HS-5 (cell line): ENCODE results near the gene PLEKHJ1.

ENCODE experiments used
- DNase-seq: peaks from one replicate; pipeline ENCODE4 v3.0.0-alpha.2; 2012; ENCODE audit warnings: low read depth

Gene PLEKHJ1

GRCh38 chr19:2249010-2249866, 13.1 kb upstream of the PLEKHJ1 start, which contains the start of gene AMH:
Gene AMH, plus strand, starts transcription at chr19:2249323. Its CDS starts 10 bp downstream, at chr19:2249333.
- DNase-seq: no peak

DNA sequence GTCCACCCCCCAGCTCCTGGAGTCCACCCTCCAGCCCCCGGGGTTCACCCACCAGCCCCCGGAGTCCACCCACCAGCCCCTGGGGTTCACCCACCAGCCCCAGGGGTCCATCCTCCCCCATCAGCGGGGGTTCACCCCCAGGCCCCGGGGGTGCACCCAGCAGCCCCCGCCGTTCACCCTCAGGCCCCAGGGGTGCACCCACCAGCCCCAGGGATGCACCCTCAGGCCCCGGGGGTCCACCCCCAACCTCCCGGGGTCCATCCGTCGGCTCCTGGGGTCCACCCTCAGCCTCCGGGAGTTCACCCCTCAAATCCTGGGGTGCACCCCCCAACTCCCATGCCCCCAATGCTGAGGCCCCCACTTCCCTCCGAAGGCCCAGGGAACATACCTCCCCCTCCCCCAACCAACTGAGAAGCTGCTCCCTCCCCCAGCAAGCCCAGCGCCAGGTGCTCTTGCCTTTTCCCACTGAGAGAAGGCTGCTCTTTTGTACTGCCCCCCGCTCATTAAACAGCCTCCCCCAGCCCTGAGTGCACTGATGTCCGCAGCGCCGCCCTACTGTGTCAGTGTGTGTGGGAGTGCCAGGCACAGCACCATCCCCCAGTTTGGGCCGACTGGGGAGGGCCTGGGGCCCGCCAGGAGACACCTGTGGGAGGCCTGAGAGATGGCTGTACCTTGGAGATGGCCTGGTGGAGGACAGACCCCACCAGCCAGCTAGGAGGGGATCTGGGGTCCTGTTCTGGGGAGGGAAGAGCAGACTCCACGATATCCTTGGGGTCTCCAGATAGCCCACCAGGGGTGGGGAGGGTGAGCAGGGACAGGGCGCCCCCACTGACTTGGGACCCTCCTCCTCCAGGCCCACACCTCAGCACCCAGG, 12.2 kb upstream of the PLEKHJ1 start:
- no peak for DNase-seq

- no peak for DNase-seq
These were observed 11.4 kb upstream of the PLEKHJ1 start for GRCh38 chr19:2247433-2248101.

- DNase-seq: no peak
These were observed 10.8 kb upstream of the PLEKHJ1 start for GRCh38 chr19:2246801-2247361.

DNA sequence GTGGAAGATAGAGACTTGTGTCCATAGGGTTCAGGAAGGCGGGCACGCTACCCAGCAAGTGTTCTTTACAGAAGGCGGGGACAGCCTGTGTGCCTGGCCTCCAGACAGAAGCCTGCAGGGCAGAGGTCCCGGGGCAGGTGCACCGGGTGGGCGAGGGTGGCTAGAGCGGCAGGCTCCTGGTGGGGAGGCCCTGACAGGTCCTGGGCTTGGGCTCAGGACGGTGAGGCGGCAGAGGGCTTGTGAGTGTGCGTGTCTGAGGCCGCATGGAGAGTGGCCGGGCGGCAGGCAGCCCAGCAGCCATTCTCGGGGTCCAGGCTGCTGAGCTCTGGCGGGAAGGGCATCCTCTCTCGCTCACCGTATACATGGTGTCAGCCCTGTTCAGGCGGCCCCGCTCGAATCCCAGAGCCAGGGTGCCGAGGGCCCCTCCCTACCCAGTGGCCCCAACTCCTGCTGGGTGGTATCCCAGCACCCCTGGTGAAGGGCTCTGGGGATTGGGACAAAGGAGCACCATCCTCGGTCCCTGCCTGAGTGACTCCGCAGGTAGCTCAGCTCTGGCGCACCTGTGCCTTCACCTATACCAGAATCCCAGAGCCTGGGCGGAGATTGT, 10.0 kb upstream of the PLEKHJ1 start:
- no peak for DNase-seq

GRCh38 chr19:2245273-2245672, 9.1 kb upstream of the PLEKHJ1 start:
- DNase-seq: no peak

DNA sequence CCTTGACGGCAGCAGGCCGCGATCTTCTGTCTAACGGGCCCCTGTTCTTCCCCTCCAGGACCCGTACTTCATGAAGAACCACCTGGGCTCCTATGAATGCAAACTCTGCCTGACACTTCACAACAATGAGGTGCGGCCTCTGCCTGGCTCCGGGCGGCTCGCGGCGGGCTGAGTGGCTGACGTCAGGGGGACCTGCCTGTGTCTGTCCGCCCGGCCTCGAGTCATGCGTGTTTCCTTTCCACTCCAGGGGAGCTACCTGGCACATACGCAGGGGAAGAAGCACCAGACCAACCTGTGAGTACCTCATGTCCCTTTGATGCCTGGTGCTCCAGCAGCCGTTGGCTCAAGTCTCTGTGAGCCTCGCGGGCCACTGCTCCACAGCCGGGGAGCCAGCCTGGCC, 8.4 kb upstream of the PLEKHJ1 start:
- no peak for DNase-seq

DNA sequence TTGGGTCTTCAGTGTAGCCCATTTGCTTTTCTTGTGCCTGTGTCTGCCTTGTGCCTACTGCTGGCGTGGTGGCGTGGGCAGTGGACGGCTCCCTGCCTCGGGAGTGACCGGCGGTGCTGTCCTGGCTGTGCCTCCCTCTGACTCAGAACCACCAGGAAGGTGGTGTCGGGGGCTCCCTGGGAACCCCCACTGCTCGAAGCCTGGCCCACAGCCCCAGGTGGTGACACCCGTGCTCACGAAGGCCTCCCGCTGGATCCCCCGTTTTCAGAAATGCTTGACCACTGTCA, 7.9 kb upstream of the PLEKHJ1 start:
- no peak for DNase-seq

GRCh38 chr19:2243274-2244124, 7.4 kb upstream of the PLEKHJ1 start:
- DNase-seq: no peak

DNA sequence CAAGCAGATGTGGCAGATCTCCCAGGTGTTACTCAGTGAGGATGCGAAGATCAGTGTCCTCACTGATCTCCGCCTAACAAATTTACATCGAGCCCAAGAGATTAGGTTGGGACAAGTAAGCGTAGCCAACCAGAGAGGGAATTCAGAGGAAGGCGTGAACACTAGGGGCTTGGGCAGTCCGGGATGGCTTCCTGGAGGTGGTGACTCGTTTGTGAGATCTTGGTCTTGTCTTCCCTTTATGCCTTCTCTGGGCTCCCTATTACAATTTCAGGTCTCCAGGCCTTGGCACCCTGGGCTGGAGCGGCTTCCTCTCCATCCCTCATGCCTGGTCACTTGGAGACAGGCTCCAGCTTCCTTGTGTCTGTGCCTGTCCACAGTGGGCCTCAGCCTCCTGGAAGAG, 6.7 kb upstream of the PLEKHJ1 start:
- no peak for DNase-seq

DNA sequence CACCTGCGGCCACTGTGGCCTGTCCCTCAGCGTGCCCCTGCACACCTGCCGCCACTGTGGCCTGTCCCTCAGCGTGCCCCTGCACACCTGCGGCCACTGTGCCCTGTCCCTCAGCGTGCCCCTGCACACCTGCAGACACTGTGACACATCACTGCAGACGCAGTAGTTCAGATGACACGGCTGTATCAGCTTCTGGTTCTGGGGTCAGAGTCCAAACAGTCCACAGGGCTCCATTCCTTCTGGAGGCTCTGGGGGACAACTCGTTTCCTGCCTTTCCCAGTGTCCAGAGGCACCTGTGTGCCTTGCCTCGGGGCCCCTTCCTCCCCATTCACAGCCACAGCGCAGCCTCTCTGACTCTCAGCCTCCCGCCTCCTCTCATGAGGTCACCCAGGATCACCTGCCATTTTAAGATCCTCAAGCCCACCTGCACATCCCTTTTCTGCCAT, 6.0 kb upstream of the PLEKHJ1 start:
- DNase-seq: no peak

DNA sequence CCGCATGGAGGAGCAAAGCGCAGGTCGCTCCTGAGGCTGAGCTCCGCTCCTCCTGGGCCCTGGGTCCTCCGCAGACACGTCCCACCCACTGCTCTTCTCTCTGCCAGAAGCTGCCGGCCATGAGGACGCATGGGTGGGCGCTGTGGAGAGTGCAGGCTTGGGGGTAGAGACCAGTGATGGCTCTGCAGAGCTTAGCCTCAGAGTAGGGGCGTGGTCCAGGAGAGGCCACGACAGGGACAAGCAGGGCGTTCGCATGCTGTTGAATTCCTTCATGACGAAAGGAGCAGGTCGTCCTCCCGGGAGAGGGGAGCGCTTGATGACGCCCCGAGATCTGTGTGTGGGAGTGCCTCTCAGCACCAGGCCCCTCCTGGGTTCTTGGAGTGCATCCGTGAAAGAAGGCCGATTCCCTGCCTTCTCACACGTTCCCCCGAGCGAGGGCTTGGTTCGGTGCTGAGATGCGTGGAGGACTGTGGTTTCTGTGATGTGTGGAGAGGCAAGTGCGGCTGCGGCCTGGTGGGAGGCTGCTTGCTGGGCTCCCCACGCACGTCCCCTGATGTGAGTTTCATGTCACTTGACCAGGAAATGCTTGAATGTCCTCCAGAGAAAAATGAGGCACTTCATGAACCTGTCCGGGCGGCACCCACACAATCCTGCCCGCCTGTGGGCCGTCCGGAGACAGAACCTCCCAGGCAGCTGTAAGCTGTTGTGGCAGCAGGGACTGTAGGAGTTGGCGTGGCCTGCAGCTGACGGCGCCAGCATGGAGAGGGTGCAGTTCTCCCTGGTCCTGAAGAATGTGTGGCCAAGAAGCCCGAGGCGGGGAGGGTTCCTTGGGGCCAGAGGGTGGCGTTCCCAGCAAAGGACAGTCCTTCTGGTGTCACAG, 5.0 kb upstream of the PLEKHJ1 start:
- no peak for DNase-seq

DNA sequence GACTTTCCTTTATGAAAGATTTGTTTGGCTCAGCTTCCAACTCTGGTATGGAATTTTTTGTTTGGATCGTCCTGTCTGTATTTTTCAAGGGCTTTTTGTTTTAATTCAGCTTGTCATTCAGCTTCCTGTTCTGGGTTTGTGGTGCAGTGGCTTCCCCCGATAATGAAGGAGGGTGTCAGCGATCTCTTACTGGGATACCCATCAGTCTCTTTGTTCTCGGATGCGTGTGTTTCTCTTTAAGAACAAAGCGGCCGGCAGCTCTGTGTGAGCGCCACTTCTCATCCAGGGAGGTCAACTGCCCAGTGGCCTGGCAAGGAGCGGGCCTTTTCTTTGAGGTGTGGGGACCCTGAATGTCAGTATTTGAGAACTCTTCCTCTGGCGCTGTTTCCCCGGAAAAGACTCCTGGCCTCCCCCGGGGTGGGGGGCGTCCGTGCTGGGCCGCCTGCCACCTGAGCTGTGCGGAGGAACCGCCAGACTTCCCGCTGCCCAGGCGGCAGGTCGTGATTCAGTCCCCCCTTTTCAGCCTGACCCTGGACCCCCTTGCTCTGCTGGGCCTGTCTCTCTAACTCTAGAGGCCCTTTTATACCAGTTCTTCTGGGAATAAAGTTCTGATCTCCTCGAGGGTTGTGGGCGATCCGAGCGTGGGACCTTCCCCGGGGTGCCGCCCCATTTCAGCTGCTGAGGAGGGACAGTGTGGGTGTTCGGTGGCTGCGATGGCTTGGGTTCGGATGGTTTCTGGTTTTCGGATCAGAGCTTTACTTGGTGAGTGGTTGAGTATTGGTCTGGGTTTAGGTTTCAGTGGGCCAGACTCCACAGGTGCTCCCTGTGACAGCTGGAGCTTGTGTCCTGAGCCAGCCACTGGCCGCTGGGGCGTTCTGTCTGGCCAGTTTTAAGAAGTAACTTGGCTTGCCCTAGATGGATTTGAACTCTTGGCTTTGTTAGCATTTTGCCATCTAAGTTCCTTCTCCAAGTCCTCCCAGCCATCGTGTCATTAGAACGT, 3.9 kb upstream of the PLEKHJ1 start:
- no peak for DNase-seq

DNA sequence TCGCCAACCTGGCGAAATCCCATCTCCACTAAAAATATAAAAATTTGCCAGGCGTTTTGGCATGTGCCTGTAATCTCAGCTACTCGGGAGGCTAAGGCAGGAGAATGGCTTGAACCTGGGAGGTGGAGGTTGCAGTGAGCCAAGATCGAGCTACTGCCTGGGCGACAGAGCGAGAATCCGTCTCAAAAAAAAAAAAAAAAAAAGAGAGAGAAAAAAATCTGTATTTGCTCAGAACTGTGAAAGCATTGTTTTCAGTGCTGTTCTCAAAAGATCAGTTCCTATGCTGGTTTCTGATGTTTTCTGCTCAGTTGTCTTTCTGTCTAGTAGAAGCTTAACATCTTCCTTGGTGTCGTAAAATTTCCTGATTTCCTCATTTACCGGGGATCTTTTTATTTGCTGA, 3.0 kb upstream of the PLEKHJ1 start:
- DNase-seq: no peak

DNA sequence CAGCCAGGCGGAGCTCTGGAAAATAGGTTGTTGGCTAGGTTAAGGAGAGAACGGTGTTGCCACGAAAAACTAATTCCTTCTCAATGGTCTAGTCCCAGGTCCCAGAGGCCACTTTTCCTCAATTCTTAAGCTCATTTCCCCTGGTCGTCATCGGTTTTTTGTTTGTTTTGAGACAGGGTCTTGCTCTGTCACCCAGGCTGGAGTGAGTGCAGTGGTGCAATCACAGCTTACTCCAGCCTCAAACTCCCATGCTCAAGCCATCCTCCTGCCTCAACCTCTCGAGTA, 1.7 kb upstream of the PLEKHJ1 start:
- DNase-seq: no peak

DNA sequence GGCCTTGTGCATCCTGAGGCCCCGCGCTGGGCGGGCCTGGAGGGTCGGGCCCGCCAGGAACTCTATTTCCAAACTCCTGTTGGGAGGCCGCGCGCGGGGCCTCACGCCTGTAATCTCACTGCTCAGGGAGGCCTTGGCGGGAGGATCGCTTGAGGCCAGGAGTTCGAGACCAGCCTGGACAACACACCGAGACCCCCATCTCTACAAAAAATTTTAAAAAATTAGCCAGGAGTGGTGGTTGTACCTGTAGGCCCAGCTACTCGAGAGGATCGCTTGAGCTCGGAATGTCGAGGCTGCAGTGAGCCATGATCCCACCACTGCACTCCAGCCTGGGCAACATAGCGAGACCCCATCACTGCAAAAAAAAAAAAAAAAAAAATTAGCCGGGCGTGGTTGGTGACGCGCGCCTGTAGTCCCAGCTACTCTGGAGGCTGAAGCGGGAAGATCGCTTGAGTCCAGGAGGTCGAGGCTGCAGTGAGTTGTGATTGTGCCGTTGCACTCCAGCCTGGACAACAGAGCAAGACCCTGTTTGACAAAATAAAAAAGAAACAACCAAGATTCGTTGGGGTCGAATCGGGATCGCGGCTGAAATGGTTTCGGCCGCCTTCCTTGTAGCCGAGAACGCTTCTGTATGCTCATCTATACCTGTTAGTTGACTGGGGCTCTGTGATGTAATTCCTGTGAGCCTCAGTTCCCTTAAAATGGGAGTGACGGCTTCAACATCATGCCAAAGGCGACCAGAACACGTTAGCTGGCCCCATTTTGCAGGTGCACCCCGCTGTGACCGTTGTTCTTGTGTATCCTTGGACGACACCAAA, 1.1 kb upstream of the PLEKHJ1 start:
- DNase-seq: no peak

DNA sequence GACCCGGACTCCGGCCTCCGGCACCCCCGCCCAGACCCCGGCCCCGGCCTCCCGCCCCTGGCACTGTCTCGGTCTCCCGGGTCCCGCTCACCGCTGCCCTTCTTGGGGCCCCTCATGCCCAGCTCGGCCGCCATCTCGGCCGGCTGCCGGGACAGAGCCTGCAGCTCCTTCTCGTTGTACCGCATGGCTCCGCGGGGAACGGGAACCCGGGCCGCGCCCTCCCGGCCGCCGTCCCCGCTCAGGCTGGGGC, 140 bp downstream of the PLEKHJ1 start:
- DNase-seq: no peak

DNA sequence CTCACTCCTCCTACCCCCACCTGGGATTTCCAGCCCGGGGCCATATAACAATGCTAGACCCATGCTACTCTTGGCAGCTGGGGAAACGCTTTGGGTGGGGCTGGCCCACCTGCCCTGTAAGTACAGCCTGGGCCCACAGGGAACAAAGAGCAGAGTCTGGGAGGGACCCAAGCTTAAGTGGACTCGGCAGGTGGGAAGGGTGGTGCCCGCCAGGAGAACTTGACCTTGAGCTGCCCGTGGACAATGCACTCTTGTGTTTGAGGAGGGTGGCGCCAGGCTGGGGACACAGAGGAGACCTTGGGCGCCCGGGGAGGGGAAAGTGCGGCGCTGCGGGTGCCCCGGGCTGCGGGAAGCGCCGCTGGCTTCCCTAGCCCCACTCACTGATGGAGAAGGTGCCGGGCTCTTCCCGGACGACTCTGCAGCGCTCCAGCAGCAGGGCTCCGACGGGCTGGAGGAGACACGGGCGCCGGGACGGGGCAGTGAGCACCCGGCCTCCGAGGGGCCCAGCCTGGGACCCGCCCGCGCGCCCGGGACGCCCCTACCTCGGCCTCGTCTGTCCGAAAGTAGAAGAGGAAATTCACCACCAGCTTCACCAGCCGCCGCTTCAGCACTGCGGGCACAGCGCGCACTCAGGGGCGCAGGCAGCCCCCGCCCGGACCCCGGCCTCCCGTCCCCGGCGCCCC, 607 bp downstream of the PLEKHJ1 start:
- no peak for DNase-seq
